Endothelial cell of umbilical vein (primary cell): ENCODE data around the gene NR2C2. TPM values are rescaled to one million over a fixed set of nuclear protein-coding genes. Genes with fewer than 3 reads are reported as not detected.

Source experiments
- BruUV-seq: library from RNA; stranded (reverse); fragments of 400-500 nt; replicated peaks from 2 replicates; lab custom pipeline; 2021; lab: Mats Ljungman, UMichigan
- CTCF ChIA-PET: fragments of 300-600, 350-600 bp; sonication (Branson Sonifier 250); formaldehyde crosslinking; loops from one replicate; lab custom pipeline; 2021; ENCODE audit warnings: antibody characterized with exemption, inconsistent platforms; lab: Charles Lee
- POLR2A ChIA-PET: fragments of 300-600, 350-600 bp; sonication (Branson Sonifier 250); formaldehyde crosslinking; loops from one replicate; lab custom pipeline; 2021; ENCODE audit warnings: antibody characterized with exemption, inconsistent platforms; lab: Charles Lee
- DNase-seq: peaks from one replicate; pipeline ENCODE4 v3.0.0-alpha.2; 2011; ENCODE audit warnings: low read depth, low spot score
- FAIRE-seq: peaks from 2 replicates; lab custom pipeline; 2011; peaks lifted over from hg19 to GRCh38; lab: Jason Lieb, UNC
- H2AFZ ChIP-seq: 2 replicates; pipeline ENCODE4 v1.6.0; 2012; ENCODE audit warnings: low read depth, low read length, control low read depth, inconsistent platforms
- H3K27ac ChIP-seq: 2 replicates; pipeline ENCODE4 v1.5.1; 2011; ENCODE audit warnings: low read depth, mild to moderate bottlenecking, control low read depth, low read length, moderate library complexity; ENCODE audit not compliant: insufficient read depth
- H3K27me3 ChIP-seq, 2 experiments: 2 replicates each; pipeline versions ENCODE4 v1.6.0 to v1.6.1; 2011; ENCODE audit warnings: low read length in 2 of 2, mixed read lengths in 1 of 2; ENCODE audit not compliant: control insufficient read depth in 2 of 2, insufficient read depth in 2 of 2
- H3K36me3 ChIP-seq, 2 experiments: 2 replicates in 1 of 2; 3 replicates in 1 of 2; pipeline ENCODE4 v1.5.1; 2011; ENCODE audit warnings: low read length in 2 of 2, mild to moderate bottlenecking in 1 of 2, moderate library complexity in 1 of 2; ENCODE audit not compliant: control insufficient read depth in 2 of 2, insufficient read depth in 2 of 2; ENCODE audit errors: extremely low read depth in 1 of 2
- H3K4me1 ChIP-seq: 3 replicates; pipeline ENCODE4 v1.5.1; 2011; ENCODE audit warnings: mild to moderate bottlenecking, low read length; ENCODE audit not compliant: control insufficient read depth, insufficient read depth; ENCODE audit errors: extremely low read depth
- H3K4me2 ChIP-seq: 2 replicates; pipeline ENCODE4 v1.6.1; 2011; ENCODE audit warnings: low read length, control low read depth, mixed read lengths; ENCODE audit not compliant: insufficient read depth
- H3K4me3 ChIP-seq, 3 experiments: fragments of 200-600 bp in 1 of 3; sonication (generic), shearing (Covaris generic) in 1 of 3; replicated peaks in 1 of 3; 2 replicates each; pipeline ENCODE4 v1.5.1; 2011 to 2016; ENCODE audit warnings: control low read depth in 3 of 3, low read length in 3 of 3, mild to moderate bottlenecking in 2 of 3, inconsistent platforms in 1 of 3, low read depth in 1 of 3, moderate library complexity in 1 of 3; ENCODE audit not compliant: insufficient read depth in 1 of 3
- H3K79me2 ChIP-seq: 2 replicates; pipeline ENCODE4 v1.6.0; 2012; ENCODE audit warnings: low read length, inconsistent platforms; ENCODE audit not compliant: control insufficient read depth, insufficient read depth
- H3K9ac ChIP-seq: replicated peaks from 2 replicates; pipeline ENCODE3; 2011; ENCODE audit warnings: low read length, control low read depth; ENCODE audit not compliant: insufficient read depth; ENCODE audit errors: extremely low read depth
- H3K9me1 ChIP-seq: replicated peaks from 3 replicates; pipeline ENCODE4 v1.6.0; 2011; ENCODE audit warnings: mild to moderate bottlenecking, low read length; ENCODE audit not compliant: control insufficient read depth, insufficient read depth; ENCODE audit errors: extremely low read depth
- H3K9me3 ChIP-seq: replicated peaks from 2 replicates; pipeline ENCODE4 v1.5.1; 2012; ENCODE audit warnings: low read length, inconsistent platforms; ENCODE audit not compliant: control insufficient read depth, insufficient read depth
- H4K20me1 ChIP-seq: replicated peaks from 2 replicates; pipeline ENCODE3; 2011; ENCODE audit warnings: mild to moderate bottlenecking, low read length; ENCODE audit not compliant: control insufficient read depth, insufficient read depth; ENCODE audit errors: extremely low read depth
- CTCF ChIP-seq, 2 donors: IDR thresholded peaks; 1 replicate in 1 of 2; 2 replicates in 1 of 2; pipeline ENCODE4 v1.5.1; 2011; ENCODE audit warnings: low read length in 2 of 2, mild to moderate bottlenecking in 2 of 2, moderate library complexity in 2 of 2, control low read depth in 1 of 2, inconsistent platforms in 1 of 2, low read depth in 1 of 2; ENCODE audit not compliant: insufficient read depth in 1 of 2; ENCODE audit errors: extremely low read depth in 1 of 2
- EZH2 ChIP-seq: IDR thresholded peaks from 2 replicates; pipeline ENCODE4 v1.6.1; 2012; ENCODE audit warnings: borderline replicate concordance, low read depth, mild to moderate bottlenecking, moderate library complexity, low read length, inconsistent platforms; ENCODE audit not compliant: severe bottlenecking
- FOS ChIP-seq: IDR thresholded peaks from 2 replicates; pipeline ENCODE4 v1.6.1; 2011; ENCODE audit warnings: mild to moderate bottlenecking, low read length, moderate library complexity, borderline replicate concordance; ENCODE audit not compliant: insufficient read depth
- GATA2 ChIP-seq: IDR thresholded peaks from 2 replicates; pipeline ENCODE4 v1.7.0; 2011; ENCODE audit warnings: low read depth, mild to moderate bottlenecking, moderate library complexity, mixed read lengths, low read length; ENCODE audit not compliant: insufficient read length, insufficient read depth
- JUN ChIP-seq: IDR thresholded peaks from 2 replicates; pipeline ENCODE4 v1.6.1; 2011; ENCODE audit warnings: borderline replicate concordance, low read depth; ENCODE audit not compliant: insufficient read length, insufficient read depth
- MAX ChIP-seq: IDR thresholded peaks from 2 replicates; pipeline ENCODE4 v1.6.1; 2011; ENCODE audit not compliant: insufficient read depth, insufficient read length
- MYC ChIP-seq: IDR thresholded peaks from one replicate; pipeline ENCODE4 v1.6.1; 2011; ENCODE audit warnings: mild to moderate bottlenecking, low read depth, low read length
- POLR2A ChIP-seq: IDR thresholded peaks from 2 replicates; pipeline ENCODE4 v1.6.1; 2012; ENCODE audit warnings: low read depth, mild to moderate bottlenecking, control low read depth, low read length
- POLR2AphosphoS5 ChIP-seq: IDR thresholded peaks from 2 replicates; pipeline ENCODE4 v1.6.1; 2012; ENCODE audit warnings: low read depth, mild to moderate bottlenecking, control low read depth, low read length, moderate library complexity; ENCODE audit not compliant: insufficient read depth
- dilution Hi-C: fragments of 300-500 bp; cut with MboI; formaldehyde crosslinking; loops from one replicate; pipeline ENCODE4 v1.15.0; 2019; ENCODE audit warnings: low sequenced_read_pairs; ENCODE audit not compliant: extremely low pct_ligation_motif_present
- intact Hi-C: fragments of 100-400 bp; cut with micrococcal nuclease; formaldehyde crosslinking; loops from one replicate; pipeline ENCODE4 v1.10.0; 2022
- polyA plus RNA-seq, 4 experiments: library from polyadenylated mRNA; depleted of rRNA in 3 of 4; stranded (reverse) in 3 of 4; unstranded in 1 of 4; fragments of >200 nt; gene quantifications; 2 replicates each; pipeline versions ENCODE4 v1.2.1 to v1.2.3, GENCODE V29; 2011 to 2012; ENCODE audit warnings: missing spikeins in 1 of 4
- total RNA-seq: library from RNA; stranded (reverse); gene quantifications from 2 replicates; pipeline ENCODE4 v1.2.3, GENCODE V29; 2021

NR2C2 gene
- total and polyA plus RNA-seq, 2 donors (not counting 3 experiments of a cell fraction or from before 2014, with no cell fraction given): 20.3 to 59.8 TPM

- Histone ChIP-seq H3K4me3 (no peak overlapping the region), H3K27ac (no peak overlapping the region), H3K27me3 (no peaks in the 10 kb centered on the region), H2AFZ (no peak overlapping the region), H3K4me2 (no peak overlapping the region), H3K4me1 (peaks cover 4% of the 10 kb centered on the region), H4K20me1 (no peaks in the 10 kb centered on the region), H3K9me1 (no peaks in the 10 kb centered on the region), H3K9me3 (no peaks in the 10 kb centered on the region), H3K79me2 (no peaks in the 10 kb centered on the region), H3K9ac (no peak overlapping the region), H3K36me3 (peaks cover 13 to 60% of the 10 kb centered on the region in 2 experiments)
- no peak for TF ChIP-seq CTCF (IDR thresholded peaks at IDR 0.05; ENCODE audit: extremely low read depth in 1 of 2, insufficient read depth in 1 of 2, low read depth in 1 of 2, low read length in 2 of 2)
- TF ChIP-seq MAX: no peak
- TF ChIP-seq EZH2: no peak
- no peak for TF ChIP-seq JUN
- TF ChIP-seq POLR2A: no peak
- no peak for TF ChIP-seq FOS
- no peak for TF ChIP-seq MYC
- TF ChIP-seq POLR2AphosphoS5: no peak
- TF ChIP-seq GATA2: no peak
- FAIRE-seq: no peak
- dilution Hi-C loops: no loop called here
- ChIA-PET POLR2A (interaction anchor here (0.6 kb wide), 1 partner anchor 35 kb away, joined by 3 read pairs; no protein-coding TSS in a partner anchor), CTCF (interaction anchor here (0.6 to 7.3 kb wide), 29 partner anchors 10 to 290 kb away, joined by 3 to 77 read pairs (median 4); partner anchors contain the start of genes C3orf20 and CCDC174)
- BruUV-seq: no TSS peak
- no peak for DNase-seq
- intact Hi-C loops: loop anchor here (1.0 kb wide), 4 partner anchors 111 to 289 kb away; no protein-coding TSS in a partner anchor
Observed at GRCh38 chr3:14921811-14922705, 25.3 kb upstream of the NR2C2 start.
